T-cell (primary cell): ENCODE data around the gene DRC7. TPM values are rescaled to one million over a fixed set of nuclear protein-coding genes. Genes with fewer than 3 reads are reported as not detected.
"Not testable (repeated sequence)": the region's sequence is repeated elsewhere in the genome, so short reads cannot be mapped to it uniquely, and the experiment has no call there.

Source experiments
- ATAC-seq, 4 experiments: fragments of 200-7000 bp in 3 of 4; fragments of 150-1000 bp in 1 of 4; cut with Tn5 transposase; replicated peaks in 1 of 4; 1 replicate in 3 of 4; 2 replicates in 1 of 4; pipeline ENCODE4 v1.10.0; 2021; ENCODE audit warnings: moderate library complexity in 3 of 4, mild to moderate bottlenecking in 2 of 4, moderate number of reproducible peaks in 1 of 4
- CTCF ChIA-PET, 2 donors: fragments of 300-600 bp; sonication (Branson Sonifier 250); formaldehyde crosslinking; loops; one replicate each; lab custom pipeline; 2022; ENCODE audit warnings: antibody characterized with exemption in 2 of 2; lab: Charles Lee
- POLR2A ChIA-PET, 2 donors: fragments of 300-600 bp; sonication (Branson Sonifier 250); formaldehyde crosslinking; loops; one replicate each; lab custom pipeline; 2022; ENCODE audit warnings: antibody characterized with exemption in 2 of 2; lab: Charles Lee
- DNase-seq, 35 experiments: peaks; one replicate each; pipeline versions ENCODE4 v3.0.0 to v3.0.0-alpha.2; 2013 to 2023
- H3K27ac ChIP-seq: one replicate; pipeline ENCODE4 v1.5.1; 2013; ENCODE audit warnings: low read length
- H3K27me3 ChIP-seq, 2 experiments: replicated peaks in 1 of 2; 1 replicate in 1 of 2; 2 replicates in 1 of 2; pipeline versions ENCODE4 v1.6.1 to v1.7.0; 2013; ENCODE audit warnings: low read length in 1 of 2, mixed read lengths in 1 of 2; ENCODE audit not compliant: control insufficient read depth in 2 of 2, insufficient read depth in 2 of 2; ENCODE audit errors: extremely low read depth in 1 of 2
- H3K36me3 ChIP-seq, 2 donors: 1 replicate in 1 of 2; 2 replicates in 1 of 2; pipeline versions ENCODE4 v1.6.1 to v1.7.0; 2013; ENCODE audit warnings: low read length in 1 of 2; ENCODE audit not compliant: control insufficient read depth in 2 of 2, insufficient read depth in 1 of 2; ENCODE audit errors: extremely low read depth in 1 of 2
- H3K4me1 ChIP-seq, 2 experiments: 1 replicate in 1 of 2; 2 replicates in 1 of 2; pipeline versions ENCODE4 v1.6.1 to v1.7.0; 2013; ENCODE audit warnings: low read length in 2 of 2, mixed read lengths in 1 of 2; ENCODE audit not compliant: insufficient read depth in 2 of 2, control insufficient read depth in 1 of 2; ENCODE audit errors: extremely low read depth in 1 of 2
- H3K4me3 ChIP-seq, 2 donors: 1 replicate in 1 of 2; 2 replicates in 1 of 2; pipeline versions ENCODE4 v1.5.1 to v1.7.0; 2013; ENCODE audit warnings: mild to moderate bottlenecking in 2 of 2, low read length in 1 of 2, moderate library complexity in 1 of 2; ENCODE audit not compliant: control insufficient read depth in 1 of 2; ENCODE audit errors: extremely low read depth in 1 of 2
- H3K9me3 ChIP-seq: 2 replicates; pipeline ENCODE4 v1.7.0; 2013
- H3K27ac Mint-ChIP-seq, 2 donors: one replicate each; pipeline ENCODE4 v1.8.0; 2020 to 2021; ENCODE audit warnings: mild to moderate bottlenecking in 2 of 2, mixed read lengths in 2 of 2
- H3K27me3 Mint-ChIP-seq, 2 donors: one replicate each; pipeline ENCODE4 v1.8.0; 2021 to 2022; ENCODE audit warnings: mixed read lengths in 2 of 2
- H3K36me3 Mint-ChIP-seq: one replicate; pipeline ENCODE4 v1.8.0; 2021; ENCODE audit warnings: mixed read lengths
- H3K4me1 Mint-ChIP-seq, 3 donors: one replicate each; pipeline ENCODE4 v1.8.0; 2020 to 2022; ENCODE audit warnings: mixed read lengths in 3 of 3, mild to moderate bottlenecking in 1 of 3
- H3K4me3 Mint-ChIP-seq, 3 donors: one replicate each; pipeline ENCODE4 v1.8.0; 2020 to 2022; ENCODE audit warnings: mild to moderate bottlenecking in 3 of 3, mixed read lengths in 3 of 3, moderate library complexity in 3 of 3
- H3K9me3 Mint-ChIP-seq, 3 donors: one replicate each; pipeline ENCODE4 v1.8.0; 2020 to 2022; ENCODE audit warnings: mixed read lengths in 3 of 3
- WGBS: methylation state at CpG from one replicate; pipeline ENCODE4 v1.1.5; 2013; ENCODE audit warnings: missing lambda C conversion rate; ENCODE audit not compliant: insufficient coverage; 5-methylcytosine and 5-hydroxymethylcytosine counted together
- total RNA-seq, 35 experiments: library from RNA in 6 of 35; stranded (reverse) in 6 of 35; fragments of 120-200 nt in 1 of 35; gene quantifications; one replicate each; pipeline versions ENCODE4 v1.2.1 to v1.2.4 and lab custom pipeline; 2013 to 2026

Gene DRC7
- total RNA-seq, 5 donors from 2014 or later (not counting 1 experiment from before 2014, with no cell fraction given), result not detected

DNA sequence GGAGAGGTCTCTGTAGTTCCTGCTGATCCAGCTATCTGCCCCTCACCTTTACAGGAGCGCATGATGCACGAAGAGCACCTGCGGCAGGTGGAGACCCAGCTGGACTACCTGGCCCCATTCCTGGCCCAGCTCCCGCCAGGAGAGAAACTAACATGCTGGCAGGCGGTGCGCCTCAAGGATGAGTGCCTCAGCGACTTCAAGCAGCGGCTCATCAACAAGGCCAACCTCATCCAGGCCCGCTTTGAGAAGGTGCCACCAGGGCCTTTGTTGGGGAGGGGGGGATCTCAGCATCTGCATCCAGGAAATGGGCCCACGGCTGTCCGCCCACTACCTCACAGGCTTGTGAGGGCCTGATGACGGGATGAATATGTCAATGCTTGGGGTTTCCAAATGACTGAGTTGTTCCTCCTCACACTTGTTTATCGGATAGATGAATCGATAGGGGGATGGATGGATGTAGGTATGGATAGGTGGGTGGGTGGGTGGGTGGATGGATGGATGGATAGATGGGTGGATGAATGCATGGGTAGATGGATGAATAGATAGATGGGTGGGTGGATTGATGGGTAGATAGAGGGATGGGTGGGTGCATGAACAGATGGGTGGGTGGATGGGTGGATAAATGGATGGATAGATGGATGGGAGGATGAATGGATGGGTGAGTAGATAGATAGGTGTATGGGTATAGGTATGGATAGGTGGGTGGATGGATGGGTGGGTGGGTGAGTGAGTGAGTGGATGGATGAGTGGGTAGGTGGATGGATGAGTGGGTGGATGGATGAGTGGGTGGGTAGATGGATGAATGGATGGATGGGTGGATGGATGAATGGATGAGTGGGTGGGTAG lies 34.0 kb downstream of the DRC7 start:
- 84% methylated on average over 9 of the region's 14 CpGs for whole genome bisulfite sequencing
- Histone ChIP-seq H3K4me1 (no peaks in the 10 kb centered on the region), H3K36me3 (no peaks in the 10 kb centered on the region), H3K27me3 (peaks cover 0 to 8% of the 10 kb centered on the region in 2 experiments), H3K9me3 (no peaks in the 10 kb centered on the region), H3K4me3 (no peak overlapping the region), H3K27ac (no peak overlapping the region)
- ChIA-PET POLR2A (no interaction called here), CTCF (no interaction called here)
- no peak for ATAC-seq
- H3K36me3 Mint-ChIP-seq, result peaks cover 3% of the 10 kb centered on the region
- no peak overlapping the region for H3K27ac Mint-ChIP-seq
- no peak overlapping the region for H3K4me3 Mint-ChIP-seq
- H3K9me3 Mint-ChIP-seq, result peaks cover 4 to 11% (median 10%) of the 10 kb centered on the region in 3 donors
- H3K4me1 Mint-ChIP-seq, result peaks cover 0 to 3% (median 3%) of the 10 kb centered on the region in 3 donors
- no peak for DNase-seq
- H3K27me3 Mint-ChIP-seq, result no peaks in the 10 kb centered on the region

- no peaks in the 10 kb centered on the region for H3K36me3 ChIP-seq
- no peak overlapping the region for H3K4me3 ChIP-seq
- no peaks in the 10 kb centered on the region for H3K4me1 ChIP-seq
- H3K27me3 ChIP-seq, result peaks cover 0 to 8% of the 10 kb centered on the region in 2 experiments
- POLR2A ChIA-PET, result no interaction called here
- no peak for ATAC-seq
- H3K36me3 Mint-ChIP-seq, result peaks cover 3% of the 10 kb centered on the region
- peaks cover 4 to 11% (median 10%) of the 10 kb centered on the region in 3 donors for H3K9me3 Mint-ChIP-seq
- no peak for DNase-seq
- no peaks in the 10 kb centered on the region for H3K9me3 ChIP-seq
- WGBS, result 87% methylated on average over 1 of the region's 1 CpG
- H3K27me3 Mint-ChIP-seq, result no peaks in the 10 kb centered on the region
- peaks cover 0 to 4% (median 4%) of the 10 kb centered on the region in 3 donors for H3K4me1 Mint-ChIP-seq
- CTCF ChIA-PET, result no interaction called here
- H3K4me3 Mint-ChIP-seq, result no peak overlapping the region
- H3K27ac Mint-ChIP-seq, result no peak overlapping the region
- H3K27ac ChIP-seq, result no peak overlapping the region
Measured at GRCh38 chr16:57729182-57729484, 34.5 kb downstream of the DRC7 start.

DNA sequence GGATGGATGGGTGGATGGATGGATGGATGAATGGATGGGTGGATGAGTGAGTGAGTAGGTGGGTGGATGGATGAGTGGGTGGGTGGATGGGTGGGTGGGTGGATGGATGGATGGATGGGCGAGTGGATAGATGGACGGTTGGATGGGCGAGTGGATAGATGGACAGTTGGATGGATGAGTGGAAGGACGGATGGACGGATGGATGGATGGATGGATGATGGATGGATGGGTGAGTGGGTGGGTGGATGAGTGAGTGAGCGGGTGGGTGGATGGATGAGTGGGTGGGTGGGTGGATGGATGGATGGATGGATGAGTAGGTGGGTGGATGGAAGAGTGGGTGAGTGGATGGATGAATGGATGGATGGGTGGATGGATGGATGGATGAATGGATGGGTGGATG lies 35.2 kb downstream of the DRC7 start:
- CTCF ChIA-PET, H3K36me3 ChIP-seq, H3K36me3 Mint-ChIP-seq, POLR2A ChIA-PET, H3K4me3 ChIP-seq, H3K4me1 Mint-ChIP-seq, DNase-seq, H3K27ac ChIP-seq, ATAC-seq, H3K4me1 ChIP-seq, H3K4me3 Mint-ChIP-seq, H3K27me3 ChIP-seq, H3K27ac Mint-ChIP-seq, H3K27me3 Mint-ChIP-seq, H3K9me3 ChIP-seq: not testable (repeated sequence)
- H3K9me3 Mint-ChIP-seq, result peaks cover 4 to 11% (median 10%) of the 10 kb centered on the region in 3 donors
- 96% methylated on average over 6 of the region's 6 CpGs for WGBS

GRCh38 chr16:57730771-57731730 lies 36.4 kb downstream of the DRC7 start:
- H3K27me3 Mint-ChIP-seq, result no peaks in the 10 kb centered on the region
- WGBS, result 98% methylated on average over 10 of the region's 13 CpGs
- H3K4me3 Mint-ChIP-seq, result no peak overlapping the region
- peaks cover 3 to 10% of the 10 kb centered on the region in 2 experiments for H3K4me1 ChIP-seq
- H3K36me3 ChIP-seq, result no peaks in the 10 kb centered on the region
- peaks cover 4 to 11% (median 10%) of the 10 kb centered on the region in 3 donors for H3K9me3 Mint-ChIP-seq
- H3K36me3 Mint-ChIP-seq, result peaks cover 3% of the 10 kb centered on the region
- H3K27ac Mint-ChIP-seq, result no peak overlapping the region
- ATAC-seq (no peak), DNase-seq (no peak)
- H3K4me1 Mint-ChIP-seq, result peaks cover 9 to 15% (median 15%) of the 10 kb centered on the region in 3 donors
- no peaks in the 10 kb centered on the region for H3K9me3 ChIP-seq
- no peak overlapping the region for H3K4me3 ChIP-seq
- no peak overlapping the region for H3K27ac ChIP-seq
- ChIA-PET POLR2A (no interaction called here), CTCF (interaction anchor here in 1 of 2 donors (0.5 kb wide), 1 partner anchor 134 kb away, joined by 3 read pairs; no protein-coding TSS in a partner anchor)
- H3K27me3 ChIP-seq, result peaks cover 0 to 2% of the 10 kb centered on the region in 2 experiments

DNA sequence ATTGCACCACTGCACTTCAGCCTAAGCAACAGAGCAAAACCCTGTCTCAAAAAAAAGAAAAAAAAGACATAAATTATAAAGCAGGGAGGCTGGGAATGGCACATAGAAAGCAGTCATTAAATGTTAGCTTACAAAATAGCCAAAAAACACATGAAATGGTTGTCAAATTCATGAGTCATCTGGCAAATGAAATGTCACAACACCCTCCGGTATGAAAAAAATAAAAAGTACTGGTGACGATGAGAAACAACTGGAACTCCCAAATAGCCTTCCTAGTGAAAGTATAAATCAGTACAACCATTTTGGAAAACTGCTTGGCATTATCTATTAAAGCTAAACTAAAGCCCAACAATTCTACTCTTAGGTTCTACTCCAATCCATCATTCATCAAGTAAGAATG lies 37.4 kb downstream of the DRC7 start:
- H3K4me3 ChIP-seq, result no peak overlapping the region
- Mint-ChIP-seq H3K4me3 (no peak overlapping the region), H3K27ac (no peak overlapping the region), H3K4me1 (peaks cover 18 to 24% (median 21%) of the 10 kb centered on the region in 3 donors), H3K27me3 (no peaks in the 10 kb centered on the region), H3K36me3 (peaks cover 3% of the 10 kb centered on the region), H3K9me3 (peaks cover 4 to 11% (median 10%) of the 10 kb centered on the region in 3 donors)
- DNase-seq, result no peak
- CTCF ChIA-PET, result interaction anchor here in 1 of 2 donors (0.6 kb wide), 1 partner anchor 578 kb away, joined by 3 read pairs; no protein-coding TSS in a partner anchor
- POLR2A ChIA-PET, result interaction anchor here in 1 of 2 donors (0.6 kb wide), 1 partner anchor 162 kb away, joined by 3 read pairs; no protein-coding TSS in a partner anchor
- H3K4me1 ChIP-seq, result peaks cover 10 to 20% of the 10 kb centered on the region in 2 experiments
- no peak overlapping the region for H3K27ac ChIP-seq
- ATAC-seq, result no peak
- no peaks in the 10 kb centered on the region for H3K9me3 ChIP-seq
- no peaks in the 10 kb centered on the region for H3K27me3 ChIP-seq
- no CpG with 5 or more reads among the region's 2 CpGs for WGBS
- no peaks in the 10 kb centered on the region for H3K36me3 ChIP-seq

- no CpG with 5 or more reads among the region's 2 CpGs for WGBS
- ATAC-seq (no peak), DNase-seq (no peak)
- H3K4me1 Mint-ChIP-seq, result peaks cover 21 to 31% (median 28%) of the 10 kb centered on the region in 3 donors
- peak overlapping the region in 2 of 3 donors; percentile 62 to 99 for H3K4me3 Mint-ChIP-seq
- no peak overlapping the region for H3K4me3 ChIP-seq
- H3K9me3 ChIP-seq, result no peaks in the 10 kb centered on the region
- peaks cover 4 to 11% (median 10%) of the 10 kb centered on the region in 3 donors for H3K9me3 Mint-ChIP-seq
- ChIA-PET CTCF (no interaction called here), POLR2A (no interaction called here)
- H3K36me3 Mint-ChIP-seq, result peaks cover 3% of the 10 kb centered on the region
- H3K27ac ChIP-seq, result no peak overlapping the region
- H3K27me3 Mint-ChIP-seq, result no peaks in the 10 kb centered on the region
- H3K4me1 ChIP-seq, result peaks cover 11 to 23% of the 10 kb centered on the region in 2 experiments
- H3K36me3 ChIP-seq, result no peaks in the 10 kb centered on the region
- H3K27me3 ChIP-seq, result no peaks in the 10 kb centered on the region
- H3K27ac Mint-ChIP-seq, result no peak overlapping the region
Measured at GRCh38 chr16:57732714-57733113, 38.1 kb downstream of the DRC7 start.
